ENCODE results near the gene IL19. TPM values are rescaled to one million over a fixed set of nuclear protein-coding genes. Genes with fewer than 3 reads are reported as not detected.

IL19 gene
- total RNA-seq, 4 donors from 2014 or later = not detected

DNA sequence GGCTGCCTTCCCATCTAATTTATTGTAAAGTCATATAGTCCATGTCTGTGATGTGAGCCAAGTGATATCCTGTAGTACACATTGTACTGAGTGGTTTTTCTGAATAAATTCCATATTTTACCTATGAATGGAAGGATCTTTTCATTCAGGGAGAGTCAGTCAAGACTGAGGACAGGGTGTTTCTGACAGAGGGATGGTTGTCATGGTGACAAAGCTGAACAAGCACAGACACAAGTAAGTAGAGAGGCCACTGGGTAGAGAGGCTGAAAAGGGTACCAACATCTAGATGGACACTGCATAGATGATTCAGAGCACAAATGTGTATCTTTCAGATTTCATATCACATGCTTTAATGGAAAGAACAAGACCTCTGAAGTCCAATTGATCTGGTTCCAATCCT is 72.3 kb downstream of the IL19 start:
- no peak for ATAC-seq

DNA sequence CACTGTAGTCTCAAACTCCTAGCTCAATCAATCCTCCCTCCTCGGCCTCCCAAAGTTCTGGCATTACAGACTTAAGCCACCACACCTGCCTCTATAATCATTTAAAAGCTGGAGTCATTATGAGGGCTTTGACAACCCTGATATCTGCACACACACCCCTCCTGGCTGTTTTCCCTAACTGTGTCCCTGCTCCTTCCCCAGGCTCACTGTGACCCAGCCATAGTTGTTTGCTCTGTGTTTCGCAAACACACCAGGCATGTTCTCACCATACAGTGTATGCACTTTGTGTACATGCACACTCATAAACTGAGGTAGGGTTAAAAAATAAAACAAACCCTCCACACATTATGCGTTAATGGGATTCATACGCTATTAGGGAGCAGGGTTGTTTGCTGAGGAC is 73.1 kb downstream of the IL19 start:
- in situ Hi-C loops (cut with MboI; ENCODE audit: low sequenced_read_pairs in 4 of 4) (no loop called here), intact Hi-C loops (cut with DNase I; ENCODE audit: low total_unique reads) (no loop called here)
- no peak overlapping the region for H3K4me3 ChIP-seq
- ATAC-seq (no peak), DNase-seq (no peak)
- H3K4me1 ChIP-seq = no peaks in the 10 kb centered on the region
- no peak overlapping the region for H3K27ac ChIP-seq
- H3K27me3 ChIP-seq = no peaks in the 10 kb centered on the region
- TF ChIP-seq, protein P1, sequence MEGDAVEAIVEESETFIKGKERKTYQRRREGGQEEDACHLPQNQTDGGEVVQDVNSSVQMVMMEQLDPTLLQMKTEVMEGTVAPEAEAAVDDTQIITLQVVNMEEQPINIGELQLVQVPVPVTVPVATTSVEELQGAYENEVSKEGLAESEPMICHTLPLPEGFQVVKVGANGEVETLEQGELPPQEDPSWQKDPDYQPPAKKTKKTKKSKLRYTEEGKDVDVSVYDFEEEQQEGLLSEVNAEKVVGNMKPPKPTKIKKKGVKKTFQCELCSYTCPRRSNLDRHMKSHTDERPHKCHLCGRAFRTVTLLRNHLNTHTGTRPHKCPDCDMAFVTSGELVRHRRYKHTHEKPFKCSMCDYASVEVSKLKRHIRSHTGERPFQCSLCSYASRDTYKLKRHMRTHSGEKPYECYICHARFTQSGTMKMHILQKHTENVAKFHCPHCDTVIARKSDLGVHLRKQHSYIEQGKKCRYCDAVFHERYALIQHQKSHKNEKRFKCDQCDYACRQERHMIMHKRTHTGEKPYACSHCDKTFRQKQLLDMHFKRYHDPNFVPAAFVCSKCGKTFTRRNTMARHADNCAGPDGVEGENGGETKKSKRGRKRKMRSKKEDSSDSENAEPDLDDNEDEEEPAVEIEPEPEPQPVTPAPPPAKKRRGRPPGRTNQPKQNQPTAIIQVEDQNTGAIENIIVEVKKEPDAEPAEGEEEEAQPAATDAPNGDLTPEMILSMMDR (IDR thresholded peaks at IDR 0.05 in 4 of 5, conservative IDR thresholded peaks at IDR 0.05 in 1 of 5) = no peak
- no peak for TF ChIP-seq POLR2A (IDR thresholded peaks at IDR 0.05)
- H3K36me3 ChIP-seq = no peaks in the 10 kb centered on the region
- H3K9me3 ChIP-seq = no peaks in the 10 kb centered on the region

More for the DNA sequence above, 72.3 kb downstream of the IL19 start:
- Histone ChIP-seq H3K9me3 (no peaks in the 10 kb centered on the region), H3K36me3 (no peaks in the 10 kb centered on the region), H3K27me3 (no peaks in the 10 kb centered on the region), H3K4me1 (no peaks in the 10 kb centered on the region), H3K27ac (no peak overlapping the region), H3K4me3 (no peak overlapping the region)
- intact Hi-C loops (cut with DNase I; ENCODE audit: low total_unique reads) = no loop called here
- DNase-seq = no peak
- TF ChIP-seq, protein P1 (IDR thresholded peaks at IDR 0.05 in 4 of 5, conservative IDR thresholded peaks at IDR 0.05 in 1 of 5) = no peak
- no peak for TF ChIP-seq POLR2A (IDR thresholded peaks at IDR 0.05)
- in situ Hi-C loops (cut with MboI; ENCODE audit: low sequenced_read_pairs in 4 of 4) = no loop called here

DNA sequence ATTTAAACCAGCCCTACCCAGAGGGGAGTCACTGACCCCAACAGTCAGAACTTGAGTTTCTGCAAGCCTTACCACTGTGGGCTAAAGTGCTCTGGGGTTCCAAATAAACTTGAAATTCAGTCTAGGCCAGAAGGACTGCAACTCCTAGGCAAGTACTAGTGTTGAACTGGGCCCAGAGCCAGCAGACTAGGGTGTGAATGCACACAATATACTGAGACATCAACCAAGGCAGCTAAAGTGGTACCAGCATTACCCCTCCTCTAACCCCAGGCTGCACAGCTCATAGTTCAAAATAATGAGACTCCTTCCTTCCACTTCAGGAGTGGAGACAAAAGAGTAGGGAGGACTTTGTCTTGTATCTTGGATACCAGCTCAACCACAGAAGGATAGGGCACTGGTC is 75.9 kb downstream of the IL19 start:
- Histone ChIP-seq H3K27me3 (no peaks in the 10 kb centered on the region), H3K4me1 (no peaks in the 10 kb centered on the region), H3K27ac (no peak overlapping the region), H3K9me3 (no peaks in the 10 kb centered on the region), H3K4me3 (no peak overlapping the region), H3K36me3 (no peaks in the 10 kb centered on the region)
- TF ChIP-seq, protein P1 (IDR thresholded peaks at IDR 0.05 in 4 of 5, conservative IDR thresholded peaks at IDR 0.05 in 1 of 5) = no peak
- no peak for TF ChIP-seq POLR2A (IDR thresholded peaks at IDR 0.05)
- in situ Hi-C loops (cut with MboI; ENCODE audit: low sequenced_read_pairs in 4 of 4) = no loop called here
- no peak for ATAC-seq
- no peak for DNase-seq
- intact Hi-C loops (cut with DNase I; ENCODE audit: low total_unique reads) = no loop called here

DNA sequence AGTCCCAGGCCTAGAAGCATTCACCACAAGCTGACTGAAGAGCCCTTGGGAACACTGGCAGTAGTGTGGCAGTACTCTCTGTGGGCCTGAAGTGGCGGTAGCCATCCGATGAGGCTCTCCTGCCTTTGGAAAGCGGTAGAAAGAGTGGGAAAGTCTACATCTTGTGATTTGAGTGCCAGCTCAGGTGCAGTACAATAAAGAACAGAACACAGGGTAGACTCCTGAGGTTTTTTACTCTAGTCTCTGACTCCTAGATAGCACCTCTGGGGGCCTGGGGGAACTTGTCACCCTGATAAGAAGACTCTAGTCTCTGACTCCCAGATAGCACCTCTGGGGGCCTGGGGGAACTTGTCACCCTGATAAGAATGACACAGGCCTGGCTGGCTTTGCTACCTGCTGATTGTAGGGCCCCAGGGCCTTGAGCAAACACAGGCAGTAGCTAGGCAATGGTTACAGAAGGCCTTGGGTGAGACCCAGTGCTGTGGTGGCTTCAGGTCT is 76.8 kb downstream of the IL19 start:
- H3K27me3 ChIP-seq = no peaks in the 10 kb centered on the region
- in situ Hi-C loops (cut with MboI; ENCODE audit: low sequenced_read_pairs in 4 of 4) = no loop called here
- no peaks in the 10 kb centered on the region for H3K36me3 ChIP-seq
- ATAC-seq (no peak), DNase-seq (no peak)
- H3K9me3 ChIP-seq = no peaks in the 10 kb centered on the region
- intact Hi-C loops (cut with DNase I; ENCODE audit: low total_unique reads) = no loop called here
- H3K4me1 ChIP-seq = no peaks in the 10 kb centered on the region
- no peak overlapping the region for H3K4me3 ChIP-seq
- no peak overlapping the region for H3K27ac ChIP-seq
- TF ChIP-seq, protein P1 (IDR thresholded peaks at IDR 0.05 in 4 of 5, conservative IDR thresholded peaks at IDR 0.05 in 1 of 5) = no peak
- TF ChIP-seq POLR2A (IDR thresholded peaks at IDR 0.05) = no peak

DNA sequence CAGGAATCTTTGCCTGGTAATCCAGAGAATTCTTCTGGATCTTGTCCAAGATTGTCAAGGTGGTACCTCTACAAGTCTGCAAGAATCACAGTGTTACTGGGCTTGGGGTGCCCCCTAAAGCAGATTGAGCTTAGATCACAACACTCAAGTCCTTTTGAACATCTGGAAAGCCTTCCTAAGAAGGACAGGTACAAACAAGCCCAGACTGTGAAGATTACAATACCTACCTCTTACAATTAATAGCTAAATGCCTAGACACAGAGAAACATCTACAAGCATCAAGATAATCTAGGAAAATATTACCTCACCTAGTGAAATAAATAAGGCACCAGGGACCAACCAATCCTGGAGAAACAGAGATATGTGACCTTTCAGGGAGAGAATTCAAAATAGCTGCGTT is 77.4 kb downstream of the IL19 start:
- Histone ChIP-seq H3K36me3 (no peaks in the 10 kb centered on the region), H3K27ac (no peak overlapping the region), H3K4me3 (no peak overlapping the region), H3K27me3 (no peaks in the 10 kb centered on the region), H3K9me3 (no peaks in the 10 kb centered on the region), H3K4me1 (no peaks in the 10 kb centered on the region)
- TF ChIP-seq, protein P1 (IDR thresholded peaks at IDR 0.05 in 4 of 5, conservative IDR thresholded peaks at IDR 0.05 in 1 of 5) = no peak
- no peak for TF ChIP-seq POLR2A (IDR thresholded peaks at IDR 0.05)
- intact Hi-C loops (cut with DNase I; ENCODE audit: low total_unique reads) (no loop called here), in situ Hi-C loops (cut with MboI; ENCODE audit: low sequenced_read_pairs in 4 of 4) (no loop called here)
- DNase-seq (no peak), ATAC-seq (no peak)
